Measurements from ENCODE around the gene CCT3. TPM values are rescaled to one million over a fixed set of nuclear protein-coding genes. Genes with fewer than 3 reads are reported as not detected.

The CCT3 gene
- 100 to 1,000 TPM; 109 TPM for total RNA-seq
- polyA plus RNA-seq: 100 to 1,000 TPM; 195 to 234 TPM

DNA sequence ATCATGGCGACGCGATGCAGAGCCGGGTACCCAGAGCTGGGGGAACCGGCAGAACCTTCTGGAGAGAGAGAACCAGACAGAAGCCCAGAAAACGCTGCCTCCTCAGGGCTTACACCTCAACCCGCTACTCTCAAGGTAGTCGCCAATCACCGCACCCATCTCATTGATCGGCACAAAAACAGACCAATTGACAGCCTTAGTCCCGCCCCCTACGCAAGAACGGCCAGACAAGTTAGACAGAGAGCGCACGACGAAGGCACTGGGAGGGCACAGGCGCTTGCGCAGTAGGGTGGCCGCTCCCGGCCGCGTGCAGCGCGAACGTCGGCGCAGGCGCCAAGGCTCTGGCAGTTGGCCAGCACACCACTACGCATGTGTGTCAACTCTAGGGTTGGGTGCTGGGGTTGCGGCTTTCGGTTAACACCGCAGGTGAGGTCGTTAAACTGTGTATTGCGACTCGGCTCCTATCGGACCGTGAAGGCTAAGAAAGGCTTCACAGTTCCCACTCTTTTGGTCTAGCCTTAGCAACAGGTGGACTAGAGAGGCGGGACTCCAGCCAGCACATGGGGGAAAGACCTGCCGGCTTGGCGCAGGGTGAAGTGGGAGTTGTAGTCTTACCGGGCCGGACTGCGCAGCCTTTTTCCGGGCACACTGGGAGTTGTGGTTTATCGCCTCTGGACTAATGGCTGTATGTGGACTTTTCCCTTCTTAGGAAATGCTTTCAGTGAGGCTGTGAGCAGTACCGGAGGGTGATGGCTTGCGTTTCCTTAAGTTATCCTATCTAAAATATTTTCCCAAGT, at the start of gene CCT3, which contains the start of gene TSACC:
CCT3 (minus strand) TSS at position 113 of the 797 bp plus-strand sequence; CDS start at position 5, 108 bp downstream.
TSACC (plus strand) TSS at position 347 of the 797 bp plus-strand sequence. CDS start 1,232 bp downstream, outside the sequence.
- H3K27ac ChIP-seq (ENCODE audit: low read depth, low read length): peak within 1 kb of the TSS; percentile 75
- peaks cover 22 to 46% (median 35%) of the 10 kb centered on the region in 4 donors for H3K4me1 Mint-ChIP-seq
- H3K27ac Mint-ChIP-seq: peak within 1 kb of the TSS; percentile 91 to 100 (median 99)
- DNase-seq: peak; percentile 100
- H3K4me3 ChIP-seq (ENCODE audit: low read length in 2 of 2): peak within 1 kb of the TSS; percentile 94 to 95
- peaks cover 28% of the 10 kb centered on the region for H3K4me1 ChIP-seq (ENCODE audit: insufficient read depth, low read length)
- H3K36me3 Mint-ChIP-seq: peaks cover 7 to 40% of the 10 kb centered on the region in 2 donors
- H3K9me3 Mint-ChIP-seq: no peaks in the 10 kb centered on the region
- peak within 1 kb of the TSS; percentile 94 to 99 (median 98) for H3K4me3 Mint-ChIP-seq
- ChIA-PET CTCF (ENCODE audit: partially characterized antibody) (interaction anchor here (0.6 to 1.3 kb wide), 5 partner anchors 16 to 163 kb away, joined by 3 to 5 read pairs (median 3); partner anchors contain the start of gene PMF1), POLR2A (ENCODE audit: partially characterized antibody) (interaction anchor here (1.1 to 3.4 kb wide), 4 partner anchors 21 to 166 kb away, joined by 3 to 27 read pairs (median 3); partner anchors contain the start of genes GLMP and SMG5)
- intact Hi-C loops (cut with micrococcal nuclease): loop anchor here (1.0 kb wide), 4 partner anchors 56 to 429 kb away; partner anchors contain the start of genes PRCC and SMG5
- peaks cover 10% of the 10 kb centered on the region for H3K36me3 ChIP-seq (ENCODE audit: insufficient read depth, low read length)
- no peaks in the 10 kb centered on the region for H3K9me3 ChIP-seq (ENCODE audit: control insufficient read depth in 1 of 2, low read length in 2 of 2)
- peaks cover 0 to 1% of the 10 kb centered on the region in 2 donors for H3K27me3 Mint-ChIP-seq
- H3K27me3 ChIP-seq (ENCODE audit: insufficient read depth, low read length): no peaks in the 10 kb centered on the region

- peaks cover 4 to 14% (median 7%) of the 10 kb centered on the region in 4 donors for H3K4me1 Mint-ChIP-seq
- peaks cover 21 to 31% of the 10 kb centered on the region in 2 donors for H3K27me3 Mint-ChIP-seq
- H3K4me3 Mint-ChIP-seq: no peak overlapping the region
- intact Hi-C loops (cut with micrococcal nuclease): no loop called here
- Histone ChIP-seq H3K4me3 (ENCODE audit: low read length in 2 of 2) (no peak overlapping the region), H3K27me3 (ENCODE audit: insufficient read depth, low read length) (peaks cover 7% of the 10 kb centered on the region), H3K36me3 (ENCODE audit: insufficient read depth, low read length) (no peaks in the 10 kb centered on the region), H3K27ac (ENCODE audit: low read depth, low read length) (no peak overlapping the region), H3K4me1 (ENCODE audit: insufficient read depth, low read length) (peaks cover 6% of the 10 kb centered on the region), H3K9me3 (ENCODE audit: control insufficient read depth in 1 of 2, low read length in 2 of 2) (no peaks in the 10 kb centered on the region)
- no peak overlapping the region for H3K27ac Mint-ChIP-seq
- no peaks in the 10 kb centered on the region for H3K36me3 Mint-ChIP-seq
- no peak for DNase-seq
- POLR2A ChIA-PET (ENCODE audit: partially characterized antibody): no interaction called here
- H3K9me3 Mint-ChIP-seq: no peaks in the 10 kb centered on the region
- CTCF ChIA-PET (ENCODE audit: partially characterized antibody): interaction anchor here (2.0 to 7.8 kb wide), 2 partner anchors 58 to 60 kb away, joined by 12 to 303 read pairs; no protein-coding TSS in a partner anchor
Measured at GRCh38 chr1:156387870-156388173, 49.7 kb upstream of the CCT3 start.

- Mint-ChIP-seq H3K27me3 (peaks cover 21 to 31% of the 10 kb centered on the region in 2 donors), H3K4me3 (no peak overlapping the region), H3K9me3 (no peaks in the 10 kb centered on the region), H3K4me1 (peaks cover 4 to 14% (median 7%) of the 10 kb centered on the region in 4 donors), H3K36me3 (no peaks in the 10 kb centered on the region), H3K27ac (peak overlapping the region in 3 of 7 donors; percentile 12 to 48 (median 18))
- peaks cover 6% of the 10 kb centered on the region for H3K4me1 ChIP-seq (ENCODE audit: insufficient read depth, low read length)
- H3K27ac ChIP-seq (ENCODE audit: low read depth, low read length): no peak overlapping the region
- H3K4me3 ChIP-seq (ENCODE audit: low read length in 2 of 2): no peak overlapping the region
- ChIA-PET CTCF (ENCODE audit: partially characterized antibody) (interaction anchor here (1.2 to 7.8 kb wide), 16 partner anchors 19 to 303 kb away, joined by 3 to 303 read pairs (median 14); partner anchors contain the start of gene NAXE), POLR2A (ENCODE audit: partially characterized antibody) (interaction anchor here (1.8 kb wide), 1 partner anchor 47 kb away, joined by 5 read pairs; no protein-coding TSS in a partner anchor)
- no peaks in the 10 kb centered on the region for H3K9me3 ChIP-seq (ENCODE audit: control insufficient read depth in 1 of 2, low read length in 2 of 2)
- H3K36me3 ChIP-seq (ENCODE audit: insufficient read depth, low read length): no peaks in the 10 kb centered on the region
- DNase-seq: no peak
- H3K27me3 ChIP-seq (ENCODE audit: insufficient read depth, low read length): peaks cover 7% of the 10 kb centered on the region
- intact Hi-C loops (cut with micrococcal nuclease): no loop called here
Measured at GRCh38 chr1:156386949-156387869, 49.1 kb upstream of the CCT3 start.

DNA sequence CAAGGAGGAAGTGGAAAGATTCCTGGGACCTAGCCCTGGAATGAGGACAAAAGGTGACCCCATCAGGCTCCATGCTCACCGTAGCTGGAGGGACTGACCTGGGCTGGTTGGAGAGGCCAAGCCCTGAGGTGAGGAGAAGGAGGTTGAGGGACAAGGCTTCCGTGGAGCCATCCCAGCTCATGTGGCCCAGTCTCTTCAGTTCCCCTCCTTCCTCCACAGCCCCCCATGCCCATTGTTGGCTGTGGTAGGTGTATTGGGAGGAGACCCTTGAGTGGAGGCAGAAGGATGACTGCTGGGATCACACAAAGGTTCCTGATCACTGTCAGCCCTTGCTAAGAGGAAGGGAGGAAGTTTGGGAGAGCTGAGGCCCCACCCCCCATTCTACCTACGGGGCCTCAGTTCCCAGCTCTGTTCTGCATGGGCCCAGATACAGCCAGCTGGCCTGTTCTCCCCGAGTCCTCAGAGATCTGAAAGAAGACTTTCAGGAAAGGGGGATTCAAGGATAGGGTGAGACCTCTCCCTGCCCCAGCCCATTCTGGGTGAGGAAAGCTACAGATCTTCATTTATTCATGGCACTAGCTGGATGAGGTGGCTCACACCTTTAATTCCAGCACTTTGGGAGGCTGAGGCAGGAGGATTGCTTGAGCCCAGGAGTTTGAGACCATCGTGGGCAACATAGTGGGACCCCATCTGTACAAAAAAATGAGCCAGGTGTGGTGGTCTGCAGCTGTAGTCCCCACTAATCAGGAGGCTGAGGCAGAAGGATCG, 48.2 kb upstream of the CCT3 start:
- Histone ChIP-seq H3K36me3 (ENCODE audit: insufficient read depth, low read length) (no peaks in the 10 kb centered on the region), H3K27me3 (ENCODE audit: insufficient read depth, low read length) (peaks cover 7% of the 10 kb centered on the region), H3K9me3 (ENCODE audit: control insufficient read depth in 1 of 2, low read length in 2 of 2) (no peaks in the 10 kb centered on the region), H3K27ac (ENCODE audit: low read depth, low read length) (no peak overlapping the region), H3K4me3 (ENCODE audit: low read length in 2 of 2) (no peak overlapping the region), H3K4me1 (ENCODE audit: insufficient read depth, low read length) (peaks cover 6% of the 10 kb centered on the region)
- Mint-ChIP-seq H3K4me3 (no peak overlapping the region), H3K9me3 (no peaks in the 10 kb centered on the region), H3K27me3 (peaks cover 21 to 31% of the 10 kb centered on the region in 2 donors), H3K4me1 (peaks cover 4 to 14% (median 7%) of the 10 kb centered on the region in 4 donors), H3K27ac (peak overlapping the region in 1 of 7 donors; percentile 75), H3K36me3 (no peaks in the 10 kb centered on the region)
- no peak for DNase-seq
- intact Hi-C loops (cut with micrococcal nuclease): no loop called here
- ChIA-PET CTCF (ENCODE audit: partially characterized antibody) (interaction anchor here (0.7 to 7.8 kb wide), 64 partner anchors 8 to 320 kb away, joined by 3 to 303 read pairs (median 6); partner anchors contain the start of genes NAXE, RHBG and TMEM79), POLR2A (ENCODE audit: partially characterized antibody) (interaction anchor here (0.6 to 2.3 kb wide), 8 partner anchors 33 to 227 kb away, joined by 3 to 37 read pairs (median 5); no protein-coding TSS in a partner anchor)

GRCh38 chr1:156385534-156386031, 47.5 kb upstream of the CCT3 start:
- H3K9me3 ChIP-seq (ENCODE audit: control insufficient read depth in 1 of 2, low read length in 2 of 2): no peaks in the 10 kb centered on the region
- H3K27ac Mint-ChIP-seq: peak overlapping the region in 4 of 7 donors; percentile 15 to 75 (median 44)
- H3K9me3 Mint-ChIP-seq: no peaks in the 10 kb centered on the region
- CTCF ChIA-PET (ENCODE audit: partially characterized antibody): interaction anchor here (0.6 to 7.8 kb wide), 67 partner anchors 9 to 447 kb away, joined by 3 to 303 read pairs (median 6); partner anchors contain the start of genes NAXE, RHBG and TMEM79
- H3K27me3 Mint-ChIP-seq: peaks cover 20 to 28% of the 10 kb centered on the region in 2 donors
- no peaks in the 10 kb centered on the region for H3K36me3 Mint-ChIP-seq
- DNase-seq: peak; percentile 75 to 83 (median 77)
- H3K4me3 ChIP-seq (ENCODE audit: low read length in 2 of 2): no peak overlapping the region
- POLR2A ChIA-PET (ENCODE audit: partially characterized antibody): interaction anchor here (0.6 to 2.3 kb wide), 8 partner anchors 34 to 232 kb away, joined by 3 to 37 read pairs (median 5); no protein-coding TSS in a partner anchor
- peaks cover 6% of the 10 kb centered on the region for H3K4me1 ChIP-seq (ENCODE audit: insufficient read depth, low read length)
- no peaks in the 10 kb centered on the region for H3K36me3 ChIP-seq (ENCODE audit: insufficient read depth, low read length)
- peak overlapping the region in 3 of 8 donors; percentile 2 to 57 (median 18) for H3K4me3 Mint-ChIP-seq
- H3K27me3 ChIP-seq (ENCODE audit: insufficient read depth, low read length): peaks cover 7% of the 10 kb centered on the region
- intact Hi-C loops (cut with micrococcal nuclease): loop anchor here (1.0 kb wide), 1 partner anchor 61 kb away; no protein-coding TSS in a partner anchor
- peaks cover 4 to 14% (median 7%) of the 10 kb centered on the region in 4 donors for H3K4me1 Mint-ChIP-seq
- H3K27ac ChIP-seq (ENCODE audit: low read depth, low read length): no peak overlapping the region

- Histone ChIP-seq H3K27ac (ENCODE audit: low read depth, low read length) (no peak overlapping the region), H3K4me1 (ENCODE audit: insufficient read depth, low read length) (peaks cover 6% of the 10 kb centered on the region), H3K36me3 (ENCODE audit: insufficient read depth, low read length) (no peaks in the 10 kb centered on the region), H3K27me3 (ENCODE audit: insufficient read depth, low read length) (peaks cover 5% of the 10 kb centered on the region), H3K4me3 (ENCODE audit: low read length in 2 of 2) (no peak overlapping the region), H3K9me3 (ENCODE audit: control insufficient read depth in 1 of 2, low read length in 2 of 2) (no peaks in the 10 kb centered on the region)
- ChIA-PET POLR2A (ENCODE audit: partially characterized antibody) (interaction anchor here (2.3 kb wide), 1 partner anchor 61 kb away, joined by 37 read pairs; no protein-coding TSS in a partner anchor), CTCF (ENCODE audit: partially characterized antibody) (interaction anchor here (0.6 to 7.8 kb wide), 12 partner anchors 9 to 432 kb away, joined by 3 to 303 read pairs (median 21); partner anchors contain the start of genes RHBG and SH2D2A)
- Mint-ChIP-seq H3K4me1 (peaks cover 4 to 14% (median 7%) of the 10 kb centered on the region in 4 donors), H3K27ac (no peak overlapping the region), H3K36me3 (no peaks in the 10 kb centered on the region), H3K9me3 (no peaks in the 10 kb centered on the region), H3K27me3 (peaks cover 17 to 24% of the 10 kb centered on the region in 2 donors), H3K4me3 (no peak overlapping the region)
- DNase-seq: no peak
- intact Hi-C loops (cut with micrococcal nuclease): loop anchor here (1.0 kb wide), 1 partner anchor 62 kb away; no protein-coding TSS in a partner anchor
Measured at GRCh38 chr1:156384658-156385057, 46.6 kb upstream of the CCT3 start.

All from CD4-positive, alpha-beta memory T cell (primary cell).